Activated T-cell treated with anti-CD3 and anti-CD28 coated beads for 4 hours (primary cell): ENCODE measurements around the gene PRR30.
"Not testable (repeated sequence)": the region's sequence is repeated elsewhere in the genome, so short reads cannot be mapped to it uniquely, and the experiment has no call there.

ENCODE experiments used
- DNase-seq: peaks from one replicate; pipeline ENCODE4 v3.0.0-alpha.2; 2020

The PRR30 gene

DNA sequence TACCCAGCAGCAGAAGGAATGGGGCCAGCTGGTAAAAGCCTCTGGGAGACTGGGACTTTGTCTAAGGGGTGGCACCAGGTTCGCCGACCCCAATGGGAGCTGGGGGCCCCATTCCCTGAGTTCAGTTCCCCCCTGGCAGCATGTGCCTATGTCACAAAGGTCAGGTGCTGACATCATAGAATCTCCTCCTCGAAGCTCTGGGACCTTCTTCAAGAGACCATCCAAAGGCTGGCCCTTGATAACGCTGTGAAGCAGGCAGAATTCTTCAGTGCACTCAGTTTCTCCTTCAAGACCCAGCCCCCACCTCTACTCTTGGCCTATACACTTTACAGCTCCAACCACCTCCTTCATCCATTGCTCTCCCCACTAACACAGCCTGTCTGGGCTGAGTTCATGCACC, at the start of gene PRR30:
Gene PRR30 (minus strand): TSS at position 101 of the 400 bp plus-strand sequence. CDS start 1,081 bp downstream, outside the sequence.
- DNase-seq = no peak

DNA sequence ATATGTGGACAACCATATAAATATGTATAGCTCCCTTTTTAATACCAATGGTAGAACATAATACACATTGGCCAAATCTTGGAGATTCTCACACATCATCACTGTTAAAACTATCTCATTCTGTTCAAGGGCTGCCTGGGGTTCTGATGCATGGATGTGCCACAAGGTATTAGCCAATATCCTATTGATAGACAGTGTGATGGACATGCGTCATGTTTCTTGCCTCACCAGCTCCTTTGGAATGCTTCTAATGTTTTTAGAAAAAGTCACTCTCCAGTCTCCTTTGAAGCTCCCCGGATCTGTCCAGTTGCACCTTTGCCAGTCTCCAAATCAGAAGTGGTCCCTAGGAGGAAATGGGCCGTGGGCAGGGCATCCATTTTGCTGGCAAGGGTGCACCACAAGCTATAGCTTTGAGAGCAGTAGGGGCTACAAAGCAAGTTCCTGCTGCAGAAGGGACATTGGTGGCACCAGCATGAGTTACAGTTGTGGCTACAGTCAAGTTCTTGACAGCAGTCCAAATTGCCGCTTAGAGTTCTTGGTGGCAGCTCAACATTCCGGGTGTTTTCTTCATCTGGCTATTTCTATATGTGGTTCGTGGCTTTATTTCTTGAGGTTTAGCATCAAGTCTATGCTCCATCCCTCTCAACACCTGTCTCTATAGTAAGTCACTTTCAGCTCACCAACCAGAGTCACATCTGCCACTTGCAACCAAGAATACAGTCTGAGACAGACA, 47.6 kb upstream of the PRR30 start:
- DNase-seq = no peak

DNA sequence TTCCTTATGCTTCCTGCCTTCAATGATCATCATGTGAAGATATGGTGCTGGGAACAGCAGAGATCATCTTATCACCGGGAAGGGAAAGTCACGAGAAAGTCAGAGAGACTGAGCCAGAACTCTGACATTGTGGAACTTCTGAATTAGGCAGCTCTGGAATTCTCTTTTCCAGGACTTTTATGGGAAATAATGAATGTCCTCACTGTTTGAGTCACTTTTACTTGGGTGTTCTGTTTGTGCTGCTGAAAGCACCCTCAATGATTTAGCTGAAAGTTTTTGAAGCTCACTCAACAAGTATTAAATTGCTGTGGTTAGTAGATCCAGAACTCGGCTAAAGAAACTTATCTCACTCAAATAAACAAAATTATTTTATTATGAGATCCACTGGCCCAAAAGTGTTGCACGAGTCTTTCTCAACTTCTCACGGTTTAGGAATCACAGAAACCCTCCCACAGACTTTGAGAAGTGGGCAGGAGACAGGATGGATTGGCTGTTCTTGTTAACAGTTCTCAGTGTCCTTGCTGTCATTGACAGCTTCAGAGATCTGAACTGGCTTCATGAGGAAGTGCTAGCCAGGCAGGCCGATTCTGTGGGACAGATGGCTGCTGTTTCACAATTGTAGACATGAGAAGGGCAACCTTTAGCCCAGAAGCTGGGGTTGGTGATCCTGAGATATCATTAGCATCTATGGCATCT, 46.3 kb upstream of the PRR30 start:
- DNase-seq = no peak

DNA sequence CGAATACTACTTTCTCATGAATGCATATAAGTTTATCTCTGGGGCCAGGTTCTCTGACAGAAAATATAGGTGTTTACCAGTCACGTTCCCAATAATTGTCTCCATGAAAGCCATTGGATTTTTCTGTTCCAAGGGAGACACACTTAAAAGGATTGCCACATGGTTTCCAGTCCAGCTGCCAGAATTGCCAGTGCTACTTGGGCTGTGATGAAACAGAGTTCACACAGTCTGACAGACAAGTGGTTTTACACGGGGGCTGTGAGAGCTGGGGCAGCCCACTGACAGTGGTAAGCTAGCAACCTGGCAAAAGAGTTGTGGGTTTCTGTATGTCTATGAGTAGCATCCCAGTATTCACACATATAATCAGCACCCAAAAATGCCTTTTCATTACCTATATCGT, 44.9 kb upstream of the PRR30 start:
- DNase-seq = no peak

DNA sequence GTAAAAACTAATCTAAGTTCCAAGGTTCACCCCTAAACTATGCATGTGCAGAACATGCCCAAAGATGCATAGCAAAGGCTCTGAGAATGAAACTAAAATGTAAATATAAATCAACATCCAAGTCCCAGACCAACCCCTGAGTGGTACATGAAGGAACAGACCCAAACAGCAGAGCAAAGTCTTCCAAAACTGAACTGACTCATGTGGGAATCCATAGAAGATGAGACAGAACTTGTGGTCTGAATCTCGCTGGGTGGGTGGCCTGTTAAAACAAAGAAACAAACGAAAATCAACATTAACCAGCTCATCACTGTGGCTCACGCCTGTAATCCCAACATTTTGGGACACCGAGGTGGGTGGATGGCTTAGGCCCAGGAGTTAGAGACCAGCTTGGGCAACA, 43.1 kb upstream of the PRR30 start:
- no peak for DNase-seq

DNA sequence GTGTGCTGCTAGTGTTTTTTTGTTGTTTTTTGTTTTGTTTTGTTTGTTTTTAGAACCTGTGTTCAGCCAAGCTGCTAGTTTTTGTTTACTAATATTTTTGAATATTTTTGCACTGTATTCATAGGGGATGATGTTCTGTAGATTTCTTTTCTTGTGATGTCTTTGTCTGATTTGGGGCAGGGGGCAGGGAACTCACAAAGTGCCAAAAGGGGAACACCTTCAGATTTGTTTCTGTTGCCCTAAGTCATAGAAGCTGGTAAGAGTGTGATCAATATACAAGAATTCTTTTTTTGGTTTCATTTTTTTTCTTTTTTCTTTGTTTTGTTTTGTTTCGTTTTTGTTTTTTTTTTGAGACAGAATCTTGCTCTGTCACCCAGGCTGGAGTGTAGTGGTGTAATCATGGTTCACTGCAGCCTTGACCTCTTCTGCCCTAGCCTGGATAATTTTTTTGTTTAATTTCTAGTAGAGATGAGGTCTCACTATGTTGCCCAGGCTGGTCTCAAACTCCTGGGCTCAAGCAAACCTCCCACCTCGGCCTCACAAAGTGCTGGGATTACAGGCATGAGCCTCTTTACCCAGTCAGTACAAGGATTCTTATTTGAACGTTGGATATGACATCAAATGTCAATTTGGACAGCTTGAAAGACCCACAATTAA, 40.3 kb upstream of the PRR30 start:
- DNase-seq = no peak

DNA sequence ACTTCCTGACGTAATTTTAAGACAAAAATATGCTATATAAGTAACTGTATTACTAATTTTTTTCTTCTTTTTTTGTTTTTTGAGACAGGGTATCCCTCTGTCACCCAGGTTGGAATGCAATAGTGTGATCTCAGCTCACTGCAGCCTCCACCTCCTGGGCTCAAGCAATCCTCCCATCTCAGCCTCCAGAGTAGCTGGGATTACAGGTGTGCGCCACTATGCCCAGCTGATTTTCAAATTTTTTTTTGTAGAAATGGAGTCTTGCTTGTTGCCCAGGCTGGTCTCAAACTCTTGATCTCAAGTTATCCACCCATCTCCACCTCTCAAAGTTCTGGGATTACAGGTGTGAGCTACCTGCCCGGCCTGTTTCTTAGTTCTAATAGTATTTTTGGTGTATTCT, 39.3 kb upstream of the PRR30 start:
- DNase-seq = no peak

DNA sequence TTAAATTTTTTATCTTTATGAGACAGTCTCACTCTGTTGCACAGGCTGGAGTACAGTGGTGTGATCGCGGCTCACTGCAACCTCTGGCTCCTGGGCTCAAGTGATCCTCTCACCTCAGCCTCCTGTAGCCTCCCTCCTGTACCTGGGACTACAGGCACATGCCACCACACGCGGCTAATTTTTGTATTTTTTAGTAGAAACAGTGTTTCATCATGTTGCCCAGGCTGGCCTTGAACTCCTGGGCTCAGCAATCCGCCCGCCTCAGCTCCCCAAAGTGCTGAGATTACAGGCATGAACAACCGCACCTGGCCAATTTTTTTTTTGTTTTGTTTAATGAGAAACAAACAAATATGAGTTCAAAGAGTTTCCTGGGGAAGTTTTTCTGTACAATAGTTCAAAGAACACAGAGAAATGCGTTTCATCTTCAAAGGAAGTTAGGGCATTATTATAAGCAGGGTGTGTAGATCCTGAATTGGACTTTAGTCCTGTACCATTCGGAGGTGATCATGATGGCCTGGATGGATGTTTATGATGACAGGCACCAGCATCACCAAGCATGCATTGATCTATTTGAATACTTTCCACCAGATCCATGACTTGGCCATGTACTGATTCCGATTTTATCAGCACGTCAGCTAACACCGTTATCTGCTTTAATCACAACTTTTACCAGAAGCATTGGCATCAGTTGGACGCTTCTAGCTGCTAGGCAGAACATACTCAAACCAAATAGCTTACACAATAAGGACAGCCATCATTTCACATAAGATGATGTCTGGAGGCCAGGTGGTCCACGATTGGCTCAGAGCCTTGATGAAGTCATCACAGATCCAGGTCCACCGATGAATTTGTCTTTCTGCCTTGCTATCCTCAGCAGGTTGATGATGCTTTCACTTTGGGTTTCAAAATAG, 38.5 kb upstream of the PRR30 start:
- DNase-seq = no peak

DNA sequence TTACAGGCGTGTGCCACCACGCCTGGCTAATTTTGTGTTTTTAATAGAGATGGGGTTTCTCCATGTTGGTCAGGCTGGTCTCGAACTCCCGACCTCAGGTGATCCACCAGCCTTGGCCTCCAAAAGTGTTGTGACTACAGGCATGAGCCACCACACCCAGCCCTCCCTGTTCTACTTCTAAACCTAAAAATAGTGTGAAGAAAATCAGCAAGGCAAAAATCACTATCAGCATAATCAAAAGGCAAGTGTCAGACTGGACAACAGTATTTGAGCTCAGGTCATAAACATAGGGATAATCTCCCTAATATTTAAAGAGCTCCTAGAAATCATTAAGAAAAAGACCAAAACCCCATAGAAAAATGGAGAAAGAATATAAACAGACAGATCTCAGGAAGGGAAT, 36.6 kb upstream of the PRR30 start:
- DNase-seq = not testable (repeated sequence)

DNA sequence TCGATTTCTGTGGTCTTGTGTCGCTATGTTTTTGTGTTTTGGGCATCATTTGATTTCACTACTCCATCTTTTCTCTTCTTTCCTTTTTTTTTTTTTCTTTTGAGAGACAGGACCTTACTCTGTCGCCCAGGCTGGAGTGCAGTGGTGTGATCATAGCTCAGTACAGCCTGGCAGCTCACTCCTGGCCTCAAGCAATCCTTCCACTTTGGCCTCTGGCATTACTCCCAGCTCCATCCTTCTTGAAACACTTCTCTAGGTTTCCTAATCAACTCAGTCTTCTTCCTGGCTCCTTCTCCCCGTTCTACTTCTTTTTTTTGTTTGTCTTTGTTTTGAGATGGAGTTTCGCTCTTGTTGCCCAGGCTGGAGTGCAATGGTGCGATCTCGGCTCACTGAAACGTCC, 36.1 kb upstream of the PRR30 start:
- no peak for DNase-seq

DNA sequence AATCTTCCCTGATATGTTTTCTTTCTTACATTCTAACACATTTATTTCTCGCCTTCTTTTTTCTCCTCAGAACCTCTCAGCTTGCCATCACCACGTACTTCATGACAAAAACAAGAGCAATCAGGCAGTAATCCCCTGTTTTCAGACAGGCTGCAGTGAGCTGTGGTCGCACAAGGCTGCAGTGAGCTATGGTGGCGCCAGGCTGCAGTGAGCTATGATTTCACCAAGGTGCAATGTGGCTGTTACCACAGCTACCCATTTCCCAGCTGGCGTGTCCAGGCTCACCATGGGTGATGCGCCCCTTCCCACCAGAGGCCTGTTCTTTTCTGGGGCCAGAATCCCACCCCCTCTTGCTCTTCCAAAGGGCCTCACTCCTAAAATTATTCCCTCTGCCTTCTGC, 35.4 kb upstream of the PRR30 start:
- DNase-seq = no peak

DNA sequence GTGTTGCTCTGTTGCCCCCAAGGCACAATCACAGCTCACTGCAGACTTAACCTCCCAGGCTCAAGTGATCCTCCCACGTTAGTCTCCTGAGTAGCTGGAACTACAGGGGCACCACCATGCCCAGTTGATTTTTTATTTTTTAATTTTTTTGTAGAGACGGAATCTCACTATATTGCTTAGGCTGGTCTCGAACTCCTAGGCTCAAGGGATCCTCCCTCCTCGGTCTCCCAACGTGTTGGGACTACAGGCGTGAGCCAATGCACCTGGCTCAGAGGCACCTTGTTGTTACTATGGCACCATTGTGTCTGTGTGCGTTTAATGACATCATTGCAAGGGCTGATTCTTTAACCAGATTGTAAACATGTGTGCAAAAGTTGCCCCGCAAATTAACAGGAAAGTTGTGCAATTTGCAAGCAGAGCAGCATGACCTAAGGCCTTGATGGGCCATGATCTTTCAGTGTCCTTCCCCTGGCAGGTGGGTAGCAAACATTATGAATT, 32.2 kb upstream of the PRR30 start:
- DNase-seq = no peak

DNA sequence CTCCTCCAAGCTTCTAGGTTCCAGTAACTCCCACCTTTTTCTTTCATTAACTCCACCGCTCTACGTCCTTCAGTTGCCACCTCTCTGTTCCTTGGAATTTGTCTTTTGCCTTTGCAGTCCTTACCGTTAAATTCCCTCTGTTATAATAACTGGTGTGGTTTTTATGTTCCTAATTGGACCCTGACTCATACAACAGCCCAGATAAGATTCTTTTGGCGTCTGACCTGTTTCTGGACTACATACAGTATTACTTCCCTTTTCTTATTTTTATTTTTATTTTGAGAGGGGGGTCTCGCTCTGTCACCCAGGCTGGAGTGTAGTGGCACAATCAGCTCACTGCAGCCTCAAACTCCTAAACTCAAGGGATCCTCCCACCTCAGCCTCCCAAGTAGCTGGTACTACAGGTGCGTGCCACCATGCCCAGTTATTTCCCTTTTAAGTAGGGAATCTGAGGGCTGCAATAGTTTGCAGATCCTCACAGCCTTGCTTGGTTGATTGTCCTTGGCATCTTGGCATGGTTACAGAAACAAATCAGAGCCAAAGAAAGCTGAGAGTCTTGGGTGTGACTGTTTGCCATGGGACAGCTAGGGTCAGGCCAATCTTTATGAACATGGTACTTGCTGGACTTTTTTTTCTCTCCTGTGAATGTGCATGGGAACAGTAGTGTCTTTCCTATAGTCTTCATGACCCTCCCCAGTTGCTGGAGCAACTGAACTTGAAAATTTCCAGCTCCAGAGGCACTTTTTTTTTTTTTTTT, 31.5 kb upstream of the PRR30 start:
- DNase-seq = no peak

DNA sequence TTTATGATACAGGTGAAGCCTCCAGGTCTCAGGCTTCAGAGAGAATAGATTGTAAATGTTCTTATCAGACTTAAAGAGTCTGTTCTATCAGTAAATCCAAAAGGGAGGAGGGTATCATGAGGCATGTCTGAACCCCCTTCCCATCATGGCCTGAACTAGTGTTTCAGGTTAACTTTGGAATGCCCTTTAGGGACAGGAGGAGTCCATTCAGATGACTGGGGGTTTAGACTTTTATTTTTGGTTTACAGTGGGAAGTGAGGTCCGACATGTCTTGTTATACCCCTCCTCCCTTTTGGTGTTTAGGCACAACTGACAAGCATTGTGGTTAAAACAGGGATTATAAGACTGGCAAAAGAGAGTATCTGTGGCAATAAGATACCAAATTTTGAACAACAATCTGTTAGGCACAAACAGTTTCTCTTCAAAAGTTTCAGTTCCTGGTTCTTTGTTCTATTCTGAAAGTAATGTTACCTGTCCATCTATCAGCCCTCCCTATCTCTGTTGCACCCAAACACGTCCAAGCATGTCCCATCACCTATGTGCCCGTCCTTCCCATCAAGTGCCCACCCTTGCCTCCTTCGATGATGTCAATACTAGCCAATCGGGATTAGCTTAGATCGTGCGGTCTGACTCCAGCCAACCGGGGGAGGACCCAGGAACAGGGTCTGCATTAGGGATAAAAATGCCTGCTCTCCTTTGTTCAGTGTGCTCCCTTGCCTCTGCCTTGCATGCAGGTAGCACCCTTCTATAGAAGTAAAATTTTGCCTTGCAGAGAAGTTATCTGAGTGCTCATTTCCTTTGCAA, 26.0 kb upstream of the PRR30 start:
- no peak for DNase-seq

DNA sequence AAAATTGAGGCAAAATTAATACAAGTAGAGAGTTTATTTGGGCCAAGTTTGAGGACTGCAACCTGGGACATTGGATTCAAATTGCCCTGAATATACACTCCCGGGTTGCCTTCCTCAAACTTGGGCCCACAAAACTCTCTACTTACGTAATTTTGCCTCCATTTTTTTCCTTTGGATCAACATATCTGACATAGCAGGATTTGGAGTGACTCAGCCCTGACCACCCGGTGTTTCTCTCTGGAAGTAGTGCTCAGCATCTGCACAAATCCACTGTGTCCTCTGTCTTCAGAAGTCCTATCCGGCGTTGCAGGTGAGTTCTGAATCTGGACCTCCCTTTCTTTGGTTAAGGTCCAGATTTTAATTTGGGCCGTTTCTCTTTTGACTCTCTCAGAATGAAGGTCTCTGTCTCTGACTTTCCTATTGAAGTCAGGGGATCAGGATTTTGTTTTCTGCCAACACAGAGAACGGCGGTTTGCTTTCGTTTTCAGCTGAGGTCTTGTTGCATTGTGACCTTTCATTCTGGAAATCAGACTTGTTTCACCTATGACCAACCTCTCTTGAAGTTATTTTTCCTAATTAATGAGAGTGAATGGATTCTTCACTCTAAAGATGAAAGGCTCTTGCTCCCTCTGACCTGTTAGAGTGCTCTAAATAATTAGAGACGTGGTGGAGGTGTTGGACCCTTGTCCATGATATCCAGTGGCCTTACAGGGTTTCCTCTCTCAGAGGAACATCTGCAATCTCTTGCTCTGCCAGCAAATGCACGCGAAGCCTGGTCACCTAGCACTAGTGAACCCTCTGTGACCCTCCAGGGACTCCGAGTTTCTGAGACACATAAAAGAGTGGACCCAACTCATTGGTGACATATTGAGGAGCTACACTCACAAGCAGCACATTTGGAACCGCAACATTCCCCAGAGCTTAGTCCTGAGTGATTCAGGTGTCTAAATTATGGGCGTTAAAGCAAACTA, 23.2 kb upstream of the PRR30 start:
- DNase-seq = no peak

DNA sequence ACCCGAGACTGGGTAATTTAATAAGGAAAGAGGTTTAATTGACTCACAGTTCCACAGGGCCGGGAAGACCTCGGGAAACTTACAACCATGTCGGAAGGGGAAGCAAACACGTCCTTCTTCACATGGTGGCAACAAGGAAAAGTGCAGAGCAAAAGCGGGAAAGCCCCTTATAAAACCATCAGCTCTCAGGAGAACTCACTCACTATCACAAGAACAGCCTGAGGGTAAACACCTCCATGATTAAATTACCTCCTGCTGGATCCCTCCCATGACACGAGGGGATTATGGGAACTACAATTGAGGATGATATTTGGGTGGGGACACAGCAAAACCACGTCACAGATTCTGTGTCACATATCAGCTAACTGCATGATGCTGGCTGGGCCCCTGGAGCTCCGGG, 21.0 kb upstream of the PRR30 start:
- DNase-seq = no peak

DNA sequence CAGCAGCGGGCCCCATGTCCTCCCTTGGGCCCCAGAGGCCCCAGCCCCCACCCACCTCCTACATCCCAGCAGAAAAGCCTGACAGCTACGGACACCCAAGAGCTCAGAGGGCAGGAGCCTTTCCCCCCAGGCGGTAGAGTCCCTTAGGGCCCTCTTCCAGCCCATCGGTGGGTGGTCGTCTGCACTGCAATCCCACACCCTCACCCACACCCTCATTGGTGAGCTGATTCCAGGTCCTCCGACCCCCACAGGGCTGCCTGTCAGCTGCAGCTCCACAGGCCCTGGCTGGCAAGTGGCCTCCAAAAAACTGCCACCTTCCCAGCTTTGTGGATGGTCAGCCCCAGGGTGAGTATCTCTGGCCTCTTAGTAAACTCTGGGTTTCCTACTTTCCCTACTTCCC, 20.1 kb upstream of the PRR30 start:
- DNase-seq = no peak

DNA sequence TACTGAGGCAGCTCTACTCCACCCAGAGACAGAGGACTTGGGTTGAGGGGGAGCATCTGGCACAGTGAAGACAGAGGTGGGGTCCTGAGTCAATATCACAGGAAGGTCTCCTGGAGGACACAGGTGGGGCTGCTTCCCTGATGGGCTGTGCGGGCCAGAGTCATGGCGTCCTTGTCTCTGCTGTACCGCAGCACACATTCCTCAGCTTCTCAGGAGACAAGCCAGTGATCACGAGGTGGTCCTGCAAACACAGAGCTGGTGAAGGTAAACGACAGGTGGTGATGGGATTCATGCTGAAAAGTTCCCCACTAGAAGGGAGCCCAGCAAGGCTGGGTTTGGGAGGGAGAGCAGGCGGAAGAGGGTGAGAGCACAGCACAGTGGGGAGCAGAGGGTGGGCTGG, 19.3 kb upstream of the PRR30 start:
- DNase-seq = no peak

DNA sequence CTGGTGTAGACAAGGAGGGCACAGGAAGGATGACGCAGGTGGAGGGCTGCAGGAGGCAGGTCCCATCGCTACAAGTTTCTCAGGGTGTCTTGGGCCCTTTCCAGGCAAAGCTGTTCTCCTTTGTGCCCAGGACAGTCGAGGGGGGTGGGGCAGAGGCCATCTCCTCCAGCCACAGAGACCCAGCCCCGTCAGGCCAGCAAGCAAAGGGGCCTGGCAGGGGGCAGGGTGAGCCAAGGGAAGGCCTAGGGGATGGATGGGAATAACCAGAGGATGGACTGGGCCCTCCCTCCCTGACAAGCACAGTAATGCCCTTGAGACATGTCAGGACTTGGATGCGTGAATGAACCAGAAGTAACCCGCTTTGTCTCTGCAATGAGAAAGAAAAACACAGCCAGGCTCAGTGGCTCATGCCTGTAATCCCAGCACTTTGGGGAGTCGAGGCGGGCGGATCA, 15.9 kb upstream of the PRR30 start:
- no peak for DNase-seq

DNA sequence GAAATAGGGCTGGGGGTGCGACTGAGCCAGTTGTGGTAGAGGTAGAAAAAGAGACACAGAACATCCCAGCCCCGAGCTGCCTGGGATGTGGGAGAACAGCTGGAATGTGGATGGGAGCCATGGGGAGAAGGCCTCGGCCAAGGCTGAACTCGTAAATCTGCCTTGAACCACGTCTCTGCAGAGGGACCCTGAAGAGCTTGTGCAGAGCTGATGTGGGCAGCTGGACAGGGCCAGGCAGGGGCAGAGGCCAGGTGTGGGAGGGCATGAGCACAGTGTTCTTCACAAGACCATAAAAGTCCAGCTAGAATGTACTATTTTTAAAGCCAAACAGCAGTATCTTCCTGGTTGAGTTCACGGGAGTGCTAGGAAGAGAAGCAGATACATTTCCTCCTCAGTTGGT, 15.3 kb upstream of the PRR30 start:
- no peak for DNase-seq
